HAP-1 (cell line): ENCODE data around the gene ZBED1.
"Not testable (repeated sequence)": the region's sequence is repeated elsewhere in the genome, so short reads cannot be mapped to it uniquely, and the experiment has no call there.

Experiments
- DNase-seq, 2 experiments: peaks; one replicate each; pipeline ENCODE4 v3.0.0-alpha.2; 2016 to 2020; ENCODE audit warnings: low spot score in 2 of 2
- H3K27me3 ChIP-seq: fragments of 250-450 bp; sonication (Bioruptor Pico); 2 replicates; pipeline ENCODE4 v1.5.1; 2020; ENCODE audit warnings: low read depth, mild to moderate bottlenecking, moderate library complexity
- H3K36me3 ChIP-seq: fragments of 250-450 bp; sonication (Bioruptor Pico); replicated peaks from 2 replicates; pipeline ENCODE4 v1.5.1; 2020; ENCODE audit warnings: mild to moderate bottlenecking
- H3K4me1 ChIP-seq: fragments of 250-450 bp; sonication (Bioruptor Pico); 2 replicates; pipeline ENCODE4 v1.5.1; 2020; ENCODE audit warnings: mild to moderate bottlenecking
- H3K4me3 ChIP-seq: fragments of 250-450 bp; sonication (Bioruptor Pico); 2 replicates; pipeline ENCODE4 v1.5.1; 2020; ENCODE audit warnings: mild to moderate bottlenecking, moderate library complexity
- H3K9me3 ChIP-seq: fragments of 250-450 bp; sonication (Bioruptor Pico); 2 replicates; pipeline ENCODE4 v1.5.1; 2020; ENCODE audit warnings: mild to moderate bottlenecking, moderate library complexity
- in situ Hi-C: fragments of 300-500 bp; cut with MboI; formaldehyde crosslinking; loops from 3 replicates; pipeline ENCODE4 v1.14.3; 2020; ENCODE audit warnings: low sequenced_read_pairs, inconsistent platforms, mixed read lengths

The ZBED1 gene

DNA sequence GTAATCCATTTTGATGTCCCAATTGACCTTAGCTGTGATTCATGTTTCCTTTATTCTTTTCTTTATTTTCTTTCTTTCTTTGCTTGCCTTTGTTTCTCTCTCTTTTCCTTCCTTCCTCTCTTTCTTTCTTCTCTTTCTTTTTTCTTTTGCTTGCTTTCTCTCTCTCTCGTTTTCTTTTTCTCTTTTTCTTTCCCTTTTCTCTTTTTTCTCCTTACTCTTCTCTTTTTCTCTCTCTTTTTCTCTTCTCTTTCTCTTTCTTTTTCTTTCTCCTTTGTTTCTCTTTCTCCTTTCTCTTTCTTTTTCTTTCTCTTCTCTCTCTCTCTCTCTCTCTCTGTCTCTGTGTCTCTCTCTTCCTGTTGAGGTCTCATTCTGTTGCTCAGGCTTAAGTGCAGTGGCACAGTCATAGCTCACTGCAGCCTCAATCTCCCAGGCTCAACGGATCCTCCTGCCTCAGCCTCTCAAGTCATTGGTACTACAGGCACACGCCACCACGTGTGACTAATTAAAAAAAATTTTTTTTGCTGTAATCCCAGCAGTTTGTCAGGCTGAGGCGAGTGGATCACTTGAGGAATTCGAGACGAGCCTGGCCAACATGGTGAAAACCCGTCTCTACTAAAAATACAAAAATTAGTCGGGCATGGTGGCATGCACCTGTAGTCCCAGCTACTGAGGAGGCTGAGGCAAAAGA lies 8.0 kb upstream of the ZBED1 start:
- no peak for DNase-seq
- Histone ChIP-seq H3K9me3 (no peaks in the 10 kb centered on the region), H3K4me1 (peaks cover 6% of the 10 kb centered on the region), H3K36me3 (no peaks in the 10 kb centered on the region), H3K27me3 (no peaks in the 10 kb centered on the region), H3K4me3 (no peak overlapping the region)
- in situ Hi-C loops: loop anchor here (5.0 kb wide), 1 partner anchor 39 kb away; no protein-coding TSS in a partner anchor

DNA sequence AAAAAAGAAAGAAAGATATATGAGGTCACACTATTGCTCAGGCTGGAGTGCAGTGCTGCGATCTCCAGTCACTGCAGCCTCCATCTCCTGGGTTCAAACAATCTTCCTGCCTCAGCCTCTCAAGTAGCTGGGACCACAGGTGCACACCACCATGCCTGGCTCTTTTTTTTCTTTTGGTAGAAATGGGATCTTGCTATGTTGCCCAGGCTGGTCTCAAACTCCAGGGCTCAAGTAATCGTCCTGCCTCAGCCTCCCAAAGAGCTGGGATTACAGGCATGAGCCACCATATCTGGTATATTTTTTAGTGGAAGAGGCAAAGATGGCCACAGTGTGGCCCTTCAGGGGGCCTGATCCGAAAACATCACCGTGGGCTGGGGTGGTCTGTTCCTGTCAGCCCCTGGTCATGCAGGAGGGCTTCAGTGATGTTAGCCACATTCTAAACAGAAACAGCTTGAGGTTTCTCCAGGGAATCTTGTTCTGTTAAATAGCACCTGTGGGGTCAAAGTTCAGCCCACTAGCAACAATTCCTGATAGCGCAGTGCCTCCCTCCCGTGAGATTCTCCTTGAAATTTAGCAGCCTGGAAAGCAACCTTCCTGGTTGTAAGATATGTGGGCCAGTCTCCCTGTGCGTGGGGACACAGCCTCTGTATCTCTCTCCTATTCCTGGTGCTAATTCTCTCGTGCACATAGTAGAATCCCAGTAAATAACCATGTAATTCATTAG lies 7.3 kb upstream of the ZBED1 start:
- H3K9me3 ChIP-seq: no peaks in the 10 kb centered on the region
- in situ Hi-C loops: loop anchor here (5.0 kb wide), 1 partner anchor 39 kb away; no protein-coding TSS in a partner anchor
- no peak for DNase-seq
- no peaks in the 10 kb centered on the region for H3K36me3 ChIP-seq
- H3K4me1 ChIP-seq: peaks cover 3% of the 10 kb centered on the region; the same call in 1 of the 2 replicates
- H3K4me3 ChIP-seq: no peak overlapping the region
- H3K27me3 ChIP-seq: no peaks in the 10 kb centered on the region

DNA sequence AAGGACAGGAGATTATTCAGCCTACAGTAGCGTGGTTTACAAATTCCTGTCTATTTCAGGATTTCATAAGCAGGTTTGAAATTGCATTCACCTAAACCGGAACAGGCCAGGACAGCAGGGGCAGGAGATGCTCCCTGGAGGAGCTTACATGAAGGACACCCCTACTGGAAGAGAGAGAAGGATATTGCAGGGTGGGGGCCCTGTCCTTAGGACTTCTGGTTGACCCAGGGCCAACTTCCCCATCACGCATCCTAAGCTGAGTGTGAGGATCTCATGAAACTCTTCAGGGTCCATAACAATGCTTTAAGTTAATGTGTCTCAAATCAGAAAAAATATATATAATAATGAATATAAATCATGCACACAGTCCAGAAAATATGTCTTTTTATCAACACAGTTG lies 6.4 kb upstream of the ZBED1 start:
- Histone ChIP-seq H3K4me1 (no peaks in the 10 kb centered on the region), H3K9me3 (no peaks in the 10 kb centered on the region), H3K4me3 (no peak overlapping the region), H3K36me3 (no peaks in the 10 kb centered on the region), H3K27me3 (no peaks in the 10 kb centered on the region)
- DNase-seq: no peak
- in situ Hi-C loops: loop anchor here (5.0 kb wide), 1 partner anchor 40 kb away; no protein-coding TSS in a partner anchor

DNA sequence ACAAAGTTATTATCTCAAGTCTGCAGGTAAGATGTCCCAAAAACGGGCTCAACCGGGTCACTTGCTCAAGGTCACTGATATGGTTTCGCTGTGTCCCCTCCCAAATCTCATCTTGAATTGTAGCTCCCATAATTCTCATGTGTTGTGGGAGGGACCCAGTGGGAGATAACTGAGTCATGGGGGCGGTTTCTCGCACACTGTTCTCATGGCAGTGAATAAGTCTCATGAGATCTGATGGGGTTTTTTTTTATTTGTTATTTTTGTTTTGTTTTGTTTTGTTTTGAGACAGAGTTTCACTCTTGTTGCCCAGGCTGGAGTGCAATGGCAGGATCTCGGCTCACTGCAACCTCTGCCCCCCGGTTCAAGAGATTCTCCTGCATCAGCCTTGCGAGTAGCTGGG lies 4.6 kb upstream of the ZBED1 start:
- in situ Hi-C loops: loop anchor here (5.0 kb wide), 1 partner anchor 42 kb away; no protein-coding TSS in a partner anchor
- H3K9me3 ChIP-seq, H3K27me3 ChIP-seq, H3K4me3 ChIP-seq, DNase-seq, H3K4me1 ChIP-seq, H3K36me3 ChIP-seq: not testable (repeated sequence)

- Histone ChIP-seq H3K36me3 (no peaks in the 10 kb centered on the region; the same call in 1 of the 2 replicates), H3K4me1 (no peaks in the 10 kb centered on the region), H3K27me3 (no peaks in the 10 kb centered on the region), H3K4me3 (no peak overlapping the region), H3K9me3 (no peaks in the 10 kb centered on the region)
- in situ Hi-C loops: loop anchor here (5.0 kb wide), 1 partner anchor 42 kb away; no protein-coding TSS in a partner anchor
- DNase-seq: no peak
Measured at GRCh38 chrX:2504706-2505332, 4.0 kb upstream of the ZBED1 start.

- no peaks in the 10 kb centered on the region for H3K9me3 ChIP-seq
- no peaks in the 10 kb centered on the region; the same call in 1 of the 2 replicates for H3K36me3 ChIP-seq
- peaks cover 8% of the 10 kb centered on the region for H3K4me1 ChIP-seq
- no peak for DNase-seq
- no peak overlapping the region for H3K4me3 ChIP-seq
- no peaks in the 10 kb centered on the region for H3K27me3 ChIP-seq
- in situ Hi-C loops: no loop called here
Measured at GRCh38 chrX:2503591-2504500, 3.1 kb upstream of the ZBED1 start.

- Histone ChIP-seq H3K9me3 (no peaks in the 10 kb centered on the region), H3K27me3 (no peaks in the 10 kb centered on the region), H3K4me1 (peaks cover 11% of the 10 kb centered on the region), H3K4me3 (no peak overlapping the region), H3K36me3 (peaks cover 2% of the 10 kb centered on the region)
- in situ Hi-C loops: no loop called here
- no peak for DNase-seq
Measured at GRCh38 chrX:2502668-2503519, 2.1 kb upstream of the ZBED1 start.

DNA sequence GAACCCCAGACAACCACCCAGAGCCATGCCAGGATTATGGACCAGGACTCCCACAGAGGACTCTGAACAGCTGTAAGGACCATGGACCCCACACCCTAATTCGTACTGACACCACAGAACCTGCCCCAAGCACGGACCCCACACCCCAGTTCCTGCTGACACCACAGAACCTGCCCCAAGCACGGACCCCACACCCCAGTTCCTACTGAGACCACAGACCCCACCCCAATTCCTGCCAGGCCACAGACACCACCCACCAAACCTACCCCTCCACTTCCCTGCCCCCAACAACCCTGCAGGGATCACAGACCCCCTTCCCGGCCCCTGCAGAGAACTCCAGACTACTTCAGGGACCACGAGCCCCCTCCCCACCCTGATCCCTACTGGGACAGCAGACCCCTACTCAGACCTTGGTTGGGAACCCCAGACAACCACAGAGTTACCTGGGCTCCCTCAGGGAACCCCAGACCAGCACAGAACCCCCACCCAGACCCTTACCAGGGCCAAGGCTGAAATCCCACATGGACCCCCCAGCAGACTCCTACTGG lies 1.4 kb upstream of the ZBED1 start:
- in situ Hi-C loops: no loop called here

GRCh38 chrX:2501559-2502102 lies 855 bp upstream of the ZBED1 start:
- in situ Hi-C loops: no loop called here
- Histone ChIP-seq H3K9me3 (no peaks in the 10 kb centered on the region), H3K4me1 (peaks cover 21% of the 10 kb centered on the region), H3K36me3 (peaks cover 7% of the 10 kb centered on the region), H3K27me3 (no peaks in the 10 kb centered on the region), H3K4me3 (no peak overlapping the region)
- no peak for DNase-seq

More for the DNA sequence above, 1.4 kb upstream of the ZBED1 start:
- Histone ChIP-seq H3K4me1 (peaks cover 18% of the 10 kb centered on the region), H3K36me3 (peaks cover 7% of the 10 kb centered on the region), H3K4me3 (no peak overlapping the region), H3K9me3 (no peaks in the 10 kb centered on the region), H3K27me3 (no peaks in the 10 kb centered on the region)
- no peak for DNase-seq

DNA sequence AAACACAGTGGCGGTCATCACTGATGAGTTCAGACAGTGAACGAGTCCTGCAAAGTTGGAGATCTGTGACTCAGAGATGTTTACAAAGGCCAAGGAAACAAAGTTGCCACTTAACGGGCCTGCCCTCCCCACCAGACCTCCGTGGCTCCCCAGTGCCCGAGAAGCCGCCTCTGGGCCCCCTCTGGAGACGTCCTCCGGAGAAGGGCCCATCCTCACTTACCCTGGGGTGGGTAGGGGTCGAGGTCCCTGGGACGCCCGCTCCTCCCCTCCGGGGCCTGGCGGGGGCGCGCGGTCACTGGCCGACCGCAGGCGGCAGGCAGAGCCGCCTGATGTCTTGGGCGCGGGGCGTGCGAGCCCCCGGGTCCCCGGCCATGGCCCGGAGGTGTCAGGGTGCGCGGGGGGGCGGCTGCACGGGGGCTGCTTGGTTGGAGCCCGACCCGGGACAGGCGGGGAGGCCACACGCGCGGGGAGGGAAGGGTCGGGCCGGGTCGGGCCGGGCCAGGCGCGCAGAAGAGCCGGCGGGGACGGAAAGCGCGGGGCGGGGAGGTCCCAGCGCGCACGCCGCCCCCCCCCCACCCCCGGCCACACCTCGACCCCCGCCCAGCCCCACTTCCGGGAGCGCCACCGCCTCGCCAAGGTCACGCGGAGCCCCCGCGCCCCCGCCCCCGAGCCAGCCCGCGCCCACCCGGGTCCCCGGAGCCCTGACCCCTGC lies 529 bp downstream of the ZBED1 start:
- Histone ChIP-seq H3K27me3 (no peaks in the 10 kb centered on the region), H3K4me3 (peak overlapping the region; percentile 61), H3K36me3 (peaks cover 7% of the 10 kb centered on the region), H3K4me1 (peaks cover 21% of the 10 kb centered on the region), H3K9me3 (no peaks in the 10 kb centered on the region)
- peak; percentile 9 to 74 for DNase-seq
- in situ Hi-C loops: no loop called here

- in situ Hi-C loops: no loop called here
Measured at GRCh38 chrX:2499507-2499906, 1.3 kb downstream of the ZBED1 start.

More at GRCh38 chrX:2499507-2499906, 1.3 kb downstream of the ZBED1 start:
- peaks cover 7% of the 10 kb centered on the region for H3K36me3 ChIP-seq
- H3K4me1 ChIP-seq: peaks cover 27% of the 10 kb centered on the region
- no peaks in the 10 kb centered on the region for H3K27me3 ChIP-seq
- H3K4me3 ChIP-seq: peak overlapping the region; percentile 61
- no peak for DNase-seq
- H3K9me3 ChIP-seq: no peaks in the 10 kb centered on the region
